Activated gamma-delta T cell (primary cell): Measurements from ENCODE around the gene ZNF561.
"Not testable (repeated sequence)": the region's sequence is repeated elsewhere in the genome, so short reads cannot be mapped to it uniquely, and the experiment has no call there.

Experiments
- DNase-seq: peaks from one replicate; lab custom pipeline; 2025; lab: John Stamatoyannopoulos, UW
- total RNA-seq, 2 donors: gene quantifications; one replicate each; lab custom pipeline; 2026; lab: John Stamatoyannopoulos, UW

Gene ZNF561
- 49.3 to 54.4 reads per million in 2 donors for total RNA-seq

DNA sequence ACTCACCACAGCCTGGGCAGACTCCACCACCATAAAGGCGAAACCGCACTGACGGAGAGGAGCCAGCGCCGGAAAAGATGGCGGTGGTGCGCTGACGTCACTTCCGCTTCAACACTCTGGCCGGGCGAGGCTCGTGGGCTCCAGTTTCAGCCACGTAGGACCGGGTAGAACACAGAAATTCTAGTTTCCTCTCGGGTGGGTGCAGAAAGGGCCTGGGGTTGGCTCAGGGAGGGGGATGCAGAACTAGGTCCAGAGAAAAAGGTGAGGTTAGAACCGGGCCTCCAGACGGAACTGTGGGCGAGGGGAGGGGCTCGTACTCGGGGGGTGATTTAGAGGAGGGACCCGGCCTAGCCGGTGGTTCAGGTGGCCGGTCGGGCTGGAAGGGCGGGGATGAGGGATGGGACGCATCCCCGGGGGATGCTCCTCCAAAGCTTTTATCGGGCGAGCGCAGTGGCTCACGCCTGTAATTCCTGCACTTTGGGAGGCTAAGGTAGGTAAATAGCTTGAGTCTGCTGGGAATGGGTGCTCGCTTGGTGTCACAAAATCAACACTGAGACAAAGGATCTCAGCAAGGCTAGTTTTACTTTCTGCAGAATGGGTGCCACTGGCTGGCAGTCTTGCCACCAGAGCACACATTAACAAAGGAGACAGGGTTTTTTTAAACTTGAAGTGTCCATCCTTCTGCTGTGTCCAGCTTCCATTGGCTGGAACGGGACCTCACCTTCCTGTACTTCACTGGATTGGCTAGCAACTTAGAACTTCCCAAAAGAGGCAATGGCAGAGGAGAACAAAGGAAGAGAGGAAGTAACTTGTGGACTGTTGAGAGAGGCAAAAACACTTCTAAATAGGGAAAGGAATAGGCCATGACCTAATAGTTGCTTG lies at the start of gene ZNF561:
Gene ZNF561, minus strand, starts transcription at position 77 of the 882 bp plus-strand sequence. CDS start 1,776 bp downstream, outside the sequence.
- DNase-seq, result peak; percentile 51

DNA sequence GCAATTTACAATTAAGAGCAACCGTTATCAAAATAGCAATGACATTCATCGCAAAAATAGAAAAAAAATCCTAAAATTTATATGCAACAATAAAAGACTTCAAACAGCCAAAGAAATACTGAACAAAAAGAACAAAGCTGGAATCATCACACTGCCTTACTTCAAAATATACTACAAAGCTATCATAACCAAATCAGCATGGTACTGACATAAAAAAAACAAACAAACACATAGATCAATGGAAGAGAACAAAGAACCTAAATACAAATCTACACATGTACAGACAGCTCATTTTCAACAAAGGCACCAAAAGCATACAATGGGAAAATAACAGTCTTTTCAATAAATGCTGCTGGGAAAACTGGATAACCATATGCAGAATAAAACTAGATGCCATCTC lies 47.5 kb upstream of the ZNF561 start:
- DNase-seq, result no peak

DNA sequence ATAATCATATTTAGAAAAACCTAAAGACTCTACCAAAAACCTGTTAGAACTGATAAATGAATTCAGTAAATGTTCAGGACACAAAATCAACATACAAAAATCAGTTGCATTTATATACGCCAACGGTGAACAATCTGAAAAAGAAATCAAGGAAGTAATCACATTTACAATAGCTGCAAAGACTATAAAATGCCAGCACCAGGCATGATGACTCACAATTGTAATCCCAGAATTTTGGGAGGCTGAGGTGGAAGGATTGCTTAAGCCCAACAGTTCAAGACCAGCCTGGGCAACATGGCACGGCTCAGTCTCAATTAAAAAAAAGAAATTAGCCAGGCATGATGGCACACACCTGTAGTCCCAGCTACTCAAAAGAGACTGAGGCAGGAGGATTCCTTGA lies 46.9 kb upstream of the ZNF561 start:
- no peak for DNase-seq

DNA sequence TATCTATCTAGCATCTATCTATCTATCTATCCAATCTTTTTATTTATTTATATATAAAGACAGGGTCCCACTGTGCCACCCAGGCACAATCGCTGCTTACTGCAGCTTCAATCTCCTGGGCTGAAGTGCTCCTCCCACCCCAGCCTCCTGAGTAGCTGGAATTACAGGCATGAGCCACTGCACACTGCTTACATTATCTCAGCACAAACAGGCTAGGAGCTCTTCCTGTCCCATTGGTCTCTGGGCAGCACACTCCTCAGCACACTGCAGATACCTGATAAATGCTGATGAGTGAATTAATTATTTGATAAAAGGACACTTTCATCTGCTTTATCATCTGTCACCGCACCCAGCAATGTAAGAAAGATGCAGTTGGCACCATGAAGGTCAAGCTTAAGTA lies 37.7 kb upstream of the ZNF561 start:
- DNase-seq, result no peak

DNA sequence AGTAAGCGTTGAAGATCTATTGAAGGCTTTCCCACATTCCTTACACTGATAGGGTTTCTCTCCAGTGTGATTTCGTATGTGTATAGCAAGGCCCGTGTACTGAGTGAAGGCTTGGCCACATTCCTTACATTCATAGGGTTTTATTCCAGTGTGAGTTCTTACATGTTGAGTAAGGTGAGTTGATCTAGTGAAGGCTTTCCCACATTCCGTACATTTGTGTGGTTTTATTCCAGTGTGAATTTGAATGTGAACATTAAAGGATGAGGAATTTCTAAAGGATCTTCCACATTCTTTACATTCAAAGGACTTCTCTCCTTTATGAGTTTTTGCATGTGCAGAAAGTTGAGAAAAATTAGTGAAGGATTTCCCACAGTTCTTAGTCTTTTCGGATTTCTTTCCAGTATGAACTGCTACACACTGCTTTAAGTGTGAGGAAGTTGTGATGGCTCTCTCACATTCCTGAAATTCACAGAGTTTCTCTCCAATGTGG lies 32.1 kb upstream of the ZNF561 start:
- not testable (repeated sequence) for DNase-seq

DNA sequence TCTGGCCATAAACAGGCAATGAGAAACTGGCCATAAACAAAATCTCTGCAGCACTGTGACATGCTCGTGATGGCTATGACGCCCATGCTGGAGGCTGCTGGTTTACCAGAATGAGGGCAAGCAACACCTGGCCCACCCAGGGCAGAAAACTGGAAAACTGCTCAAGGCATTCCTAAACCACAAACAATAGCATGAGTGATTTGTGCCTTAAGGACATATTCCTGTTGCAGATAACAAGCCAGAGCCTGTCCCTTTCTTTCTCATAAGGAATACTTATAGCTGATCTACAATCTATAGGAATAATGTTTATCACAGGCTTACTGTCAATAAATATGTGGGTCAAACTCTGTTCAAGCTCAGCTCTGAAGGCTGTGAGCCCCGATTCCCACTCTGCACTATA lies 30.4 kb upstream of the ZNF561 start:
- not testable (repeated sequence) for DNase-seq

DNA sequence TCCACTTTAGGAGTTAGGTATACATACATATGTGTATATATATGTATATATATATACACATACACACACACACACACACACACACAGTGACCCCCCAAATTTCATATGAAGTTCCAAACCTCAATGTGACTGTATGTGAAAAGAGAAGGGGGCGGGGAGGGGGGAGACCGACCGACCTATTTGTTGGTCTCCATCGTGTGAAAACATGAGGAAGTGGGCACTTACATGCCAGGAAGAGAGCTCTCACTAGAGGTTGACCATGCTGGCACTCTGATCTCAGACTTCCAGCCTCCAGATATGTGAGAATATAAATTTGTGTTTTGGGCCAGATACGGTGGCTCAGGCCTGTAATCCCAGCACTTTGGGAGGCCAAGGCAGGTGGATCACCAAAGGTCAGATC lies 29.3 kb upstream of the ZNF561 start:
- DNase-seq, result no peak

DNA sequence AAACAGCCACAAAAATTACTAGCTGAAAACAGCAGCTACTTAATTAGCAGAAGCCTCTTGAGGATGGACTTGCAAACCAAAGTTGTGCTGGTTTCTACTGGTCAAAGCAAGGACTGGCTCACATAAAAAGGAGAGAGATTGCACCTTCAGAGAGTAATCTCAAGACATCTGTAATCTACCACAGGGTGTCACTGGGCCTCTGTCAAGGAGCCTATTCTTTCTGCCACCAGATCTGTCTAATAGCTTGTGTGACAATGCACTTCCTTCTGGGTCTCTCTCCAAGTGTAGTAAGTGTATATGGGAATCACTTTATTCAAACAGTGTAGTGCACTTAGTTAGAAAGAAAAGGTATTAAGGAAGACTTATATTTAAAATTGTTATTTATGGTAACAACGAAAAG lies 24.4 kb upstream of the ZNF561 start:
- no peak for DNase-seq

DNA sequence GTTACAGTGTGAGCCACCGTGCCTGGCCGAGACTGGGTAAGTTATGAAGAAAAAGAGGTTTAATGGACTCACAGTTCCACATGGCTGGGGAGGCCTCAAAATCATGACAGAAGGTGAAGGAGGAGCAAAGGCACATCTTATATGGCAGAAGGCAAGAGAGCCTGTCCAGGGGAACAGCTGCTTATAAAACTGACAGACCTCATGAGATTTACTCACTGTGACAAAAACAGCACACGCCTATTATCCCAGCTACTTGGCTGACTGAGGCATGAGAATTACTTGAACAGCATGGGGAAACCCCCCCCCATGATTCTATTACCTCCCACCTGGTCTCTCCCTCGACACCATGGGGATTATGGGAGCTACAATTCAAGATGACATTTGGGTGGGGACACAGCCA lies 23.4 kb upstream of the ZNF561 start:
- DNase-seq, result no peak

DNA sequence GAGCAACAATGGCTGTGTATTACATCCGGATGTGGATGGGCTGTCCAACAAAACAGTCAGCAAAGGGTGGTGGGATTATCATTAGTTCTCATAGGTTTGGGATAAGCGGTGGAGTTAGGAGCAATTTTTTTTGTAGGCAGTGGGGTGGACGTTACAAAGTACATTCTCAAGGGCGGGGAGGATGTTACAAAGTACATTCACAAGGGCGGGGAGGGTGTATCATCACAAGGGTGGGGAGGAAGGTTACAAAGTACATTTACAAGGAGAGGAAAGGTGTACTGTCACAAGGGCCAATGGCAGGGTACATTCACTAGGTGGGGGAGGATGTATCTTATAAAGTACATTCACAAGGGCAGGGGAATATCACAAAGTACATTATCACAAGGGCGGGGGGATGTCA lies 20.8 kb upstream of the ZNF561 start:
- no peak for DNase-seq

DNA sequence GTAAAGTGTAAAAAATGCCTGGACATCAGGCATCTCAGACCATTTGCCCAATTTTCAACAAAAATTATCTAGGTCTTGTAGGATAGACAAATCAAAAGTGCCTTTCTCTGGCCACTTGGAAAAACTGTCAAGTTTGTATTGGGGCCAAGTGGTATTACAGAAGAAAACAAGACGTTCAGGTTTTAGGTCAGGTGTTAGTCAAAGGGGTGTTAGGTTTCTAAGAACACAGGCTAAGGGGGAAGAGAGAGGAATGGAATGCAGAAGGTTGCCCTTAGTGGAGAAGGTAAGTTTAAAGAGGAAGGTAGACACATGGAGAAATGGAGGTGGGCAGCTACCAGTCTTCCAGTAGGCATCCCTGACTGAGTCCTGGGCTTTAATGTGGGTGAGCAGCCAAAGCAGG lies 19.9 kb upstream of the ZNF561 start:
- no peak for DNase-seq

DNA sequence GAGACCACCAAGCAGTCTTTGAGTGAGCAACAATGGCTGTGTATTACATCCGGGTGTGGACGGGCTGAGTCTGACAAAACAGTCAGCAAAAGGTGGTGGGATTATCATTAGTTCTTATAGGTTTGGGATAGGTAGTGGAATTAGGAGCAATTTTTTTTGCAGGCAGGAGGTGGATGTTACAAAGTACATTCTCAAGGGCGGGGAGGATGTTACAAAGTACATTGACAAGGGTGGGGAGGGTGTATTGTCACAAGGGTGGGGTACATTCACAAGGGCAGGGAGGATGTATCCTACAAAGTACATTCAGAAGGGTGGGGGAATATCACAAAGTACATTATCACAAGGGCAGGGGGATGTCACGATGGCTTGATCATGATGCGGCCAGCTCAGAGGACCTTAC lies 15.0 kb upstream of the ZNF561 start:
- DNase-seq, result no peak

DNA sequence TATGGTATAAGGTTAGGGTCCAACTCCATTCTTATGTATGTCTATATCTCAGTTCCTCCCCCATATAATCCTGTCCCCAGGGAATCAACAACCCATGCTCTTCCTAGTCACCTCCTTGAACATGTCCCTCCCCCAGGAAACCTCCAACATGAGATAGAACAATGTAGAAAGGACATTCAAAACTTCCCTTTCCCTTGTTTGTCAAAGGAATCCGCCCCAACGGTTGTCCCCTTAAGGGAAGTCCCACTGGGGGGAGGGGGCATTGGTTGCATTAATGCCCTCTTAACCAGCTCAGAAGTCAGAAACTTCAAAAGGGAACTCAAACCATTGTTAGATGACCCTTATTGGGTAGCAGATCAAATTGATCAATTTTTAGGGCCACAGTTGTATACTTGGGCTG lies 6.8 kb upstream of the ZNF561 start:
- no peak for DNase-seq

DNA sequence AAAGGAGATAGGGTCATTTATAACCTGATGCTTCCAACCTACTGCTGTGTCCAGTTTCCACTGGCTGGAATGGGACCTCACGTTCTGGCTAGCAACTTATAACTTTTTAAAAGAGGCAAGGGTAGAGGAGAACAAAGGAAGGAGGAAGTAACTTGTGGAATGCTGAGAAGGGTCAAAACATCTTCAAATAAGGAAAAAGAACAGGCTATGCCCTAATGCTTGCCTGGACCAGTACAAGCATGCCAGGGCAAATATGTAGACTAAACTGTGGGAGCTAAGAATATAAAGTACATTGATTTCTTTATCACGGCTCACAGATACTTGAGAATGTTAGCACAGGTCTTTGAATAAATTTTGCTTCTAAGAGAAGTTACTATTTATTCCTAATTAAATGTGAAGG lies 1.5 kb upstream of the ZNF561 start:
- DNase-seq, result no peak

DNA sequence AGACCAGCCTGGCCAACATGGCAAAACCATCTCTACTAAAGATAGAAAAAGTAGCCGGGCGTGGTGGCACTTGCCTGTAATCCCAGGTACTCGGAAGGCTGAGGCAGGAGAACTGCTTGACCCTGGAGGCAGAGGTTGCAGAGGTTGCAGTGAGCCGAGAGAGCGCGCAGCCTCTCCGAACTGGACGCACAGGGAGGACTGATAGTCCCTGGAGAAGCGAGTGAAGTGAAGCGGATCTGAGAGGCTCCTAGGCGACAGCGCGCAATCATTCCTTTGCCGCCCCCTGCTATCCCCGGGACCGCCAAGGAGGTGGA lies 233 bp downstream of the ZNF561 start:
- no peak for DNase-seq

DNA sequence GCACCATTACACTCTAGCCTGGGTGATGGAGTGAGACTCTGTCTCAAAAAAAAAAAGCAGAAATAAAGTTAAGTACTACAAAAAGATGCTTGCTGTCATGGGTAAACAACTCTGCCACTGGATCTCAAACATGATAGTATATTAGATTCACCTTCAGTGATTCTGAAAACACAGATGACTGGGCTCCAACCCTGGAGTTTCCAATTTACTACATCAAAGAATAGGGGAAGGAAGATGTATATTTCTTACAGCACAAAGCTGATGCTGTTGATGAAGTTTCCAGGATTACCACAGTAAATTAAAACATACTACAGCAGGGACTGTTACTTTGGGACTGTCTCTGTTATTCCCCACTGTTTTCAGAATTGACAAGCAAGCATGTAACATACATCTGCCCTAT lies 5.2 kb downstream of the ZNF561 start:
- DNase-seq, result no peak

DNA sequence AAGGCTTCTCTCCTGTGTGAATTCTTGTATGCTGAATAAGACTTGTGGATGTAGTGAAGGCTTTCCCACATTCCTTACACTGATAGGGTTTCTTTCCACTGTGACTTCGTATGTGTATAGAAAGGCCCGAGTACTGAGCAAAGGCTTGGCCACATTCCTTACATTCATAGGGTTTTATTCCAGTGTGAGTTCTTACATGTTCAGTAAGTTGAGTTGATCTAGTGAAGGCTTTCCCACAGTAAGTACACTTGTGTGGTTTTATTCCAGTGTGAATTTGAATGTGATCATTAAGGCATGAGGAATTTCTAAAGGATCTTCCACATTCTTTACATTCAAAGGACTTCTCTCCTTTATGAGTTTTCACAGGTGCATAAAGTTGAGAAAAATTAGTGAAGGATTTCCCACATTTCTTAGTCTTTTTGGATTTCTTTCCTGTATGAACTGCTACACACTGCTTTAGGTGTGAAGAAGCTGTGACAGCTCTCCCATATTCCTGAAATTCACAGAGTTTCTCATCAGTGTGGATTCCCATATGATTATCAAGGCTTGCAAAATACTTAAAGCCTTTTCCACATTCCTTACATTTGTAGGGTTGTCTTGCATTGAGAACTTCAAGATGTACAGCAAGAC lies 10.4 kb downstream of the ZNF561 start:
- no peak for DNase-seq

DNA sequence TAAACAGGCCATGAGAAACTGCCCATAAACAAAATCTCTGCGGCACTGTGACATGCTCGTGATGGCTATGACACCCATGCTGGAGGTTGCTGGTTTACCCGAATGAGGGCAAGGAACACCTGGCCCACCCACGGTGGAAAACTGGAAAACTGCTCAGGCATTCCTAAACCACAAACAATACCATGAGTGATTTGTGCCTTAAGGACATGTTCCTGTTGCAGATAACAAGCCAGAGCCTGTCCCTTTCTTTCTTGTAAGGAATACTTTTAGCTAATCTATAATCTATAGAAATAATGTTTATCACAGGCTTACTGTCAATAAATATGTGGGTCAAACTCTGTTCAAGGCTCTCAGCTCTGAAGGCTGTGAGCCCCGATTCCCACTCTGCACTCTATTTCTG lies 12.1 kb downstream of the ZNF561 start:
- no peak for DNase-seq

DNA sequence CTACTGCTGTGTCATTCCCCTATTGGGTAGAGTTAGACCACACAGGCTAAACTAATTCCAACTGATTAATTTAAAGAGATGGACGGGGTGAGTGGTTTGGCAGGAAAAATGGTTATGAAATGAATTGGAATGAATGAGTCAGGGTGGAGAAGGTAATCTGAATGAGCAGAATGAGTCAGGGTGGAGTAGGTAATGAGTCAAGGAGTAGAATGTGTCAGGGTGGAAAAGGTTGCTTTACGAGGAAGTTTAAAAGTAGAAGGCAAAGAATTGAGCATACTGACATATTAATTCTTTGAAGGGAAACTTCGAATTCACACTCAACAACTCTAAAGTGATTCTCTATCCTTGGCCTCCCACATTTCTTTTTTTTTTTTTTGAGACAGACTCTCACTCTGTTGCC lies 24.0 kb downstream of the ZNF561 start:
- no peak for DNase-seq

DNA sequence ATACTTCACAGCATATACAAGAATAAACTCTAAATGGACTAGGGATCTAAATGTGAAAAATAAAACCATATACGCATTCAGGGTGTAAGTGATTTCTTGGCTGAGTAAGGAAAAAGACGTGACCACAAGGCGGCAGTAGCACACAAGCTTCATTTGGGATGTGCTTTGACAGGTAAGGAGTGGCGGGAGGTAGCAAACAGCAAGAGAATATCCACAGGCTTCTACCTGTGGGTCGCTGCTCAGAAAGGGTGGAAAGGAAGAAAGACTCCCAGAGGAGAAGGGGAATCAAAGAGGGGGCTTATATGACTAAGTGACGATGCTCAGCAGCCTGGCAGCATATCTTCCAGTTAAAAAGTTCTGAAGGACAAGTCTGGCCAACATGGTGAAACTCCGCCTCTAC lies 34.3 kb downstream of the ZNF561 start:
- DNase-seq, result no peak

DNA sequence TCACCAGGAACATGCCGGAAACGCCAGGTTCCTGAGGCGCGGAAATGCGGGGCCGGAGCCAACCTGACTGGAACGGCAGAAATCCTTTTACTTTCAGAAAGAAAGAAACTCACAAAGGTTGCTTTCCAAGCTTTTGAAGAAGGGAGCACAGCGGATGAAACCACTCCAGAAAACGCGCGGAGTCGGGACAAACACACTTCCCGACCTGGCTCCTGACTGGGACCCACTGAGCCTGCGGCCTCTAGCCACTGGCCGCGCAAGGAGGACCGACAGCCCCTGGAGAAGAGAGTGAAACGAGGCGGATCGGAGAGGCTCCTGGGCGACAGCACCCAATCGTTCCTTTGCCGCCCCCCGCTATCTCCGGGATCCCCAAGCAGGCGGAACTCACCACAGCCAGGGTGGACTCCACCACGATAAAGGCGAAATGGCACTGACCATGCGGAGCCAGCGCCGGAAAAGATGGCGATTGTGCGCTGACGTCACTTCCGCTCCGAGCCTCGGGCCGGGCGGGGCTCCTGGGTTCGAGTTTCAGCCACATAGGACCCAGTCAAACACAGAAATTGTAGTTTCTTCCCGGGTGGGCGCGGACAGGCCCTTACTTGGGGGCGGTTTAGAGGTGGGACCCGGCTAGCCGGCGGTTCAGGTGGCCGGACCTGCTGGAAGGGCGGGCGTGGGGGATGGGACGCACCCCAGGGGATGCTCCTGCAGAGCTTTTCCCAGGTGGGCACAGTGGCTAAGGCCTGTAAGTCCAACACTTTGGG lies 36.8 kb downstream of the ZNF561 start, which contains the start of gene ZNF121:
Gene ZNF121, minus strand, starts transcription at position 432 of the 761 bp plus-strand sequence. CDS start 16,407 bp downstream, outside the sequence.
- DNase-seq, result peak; percentile 53

DNA sequence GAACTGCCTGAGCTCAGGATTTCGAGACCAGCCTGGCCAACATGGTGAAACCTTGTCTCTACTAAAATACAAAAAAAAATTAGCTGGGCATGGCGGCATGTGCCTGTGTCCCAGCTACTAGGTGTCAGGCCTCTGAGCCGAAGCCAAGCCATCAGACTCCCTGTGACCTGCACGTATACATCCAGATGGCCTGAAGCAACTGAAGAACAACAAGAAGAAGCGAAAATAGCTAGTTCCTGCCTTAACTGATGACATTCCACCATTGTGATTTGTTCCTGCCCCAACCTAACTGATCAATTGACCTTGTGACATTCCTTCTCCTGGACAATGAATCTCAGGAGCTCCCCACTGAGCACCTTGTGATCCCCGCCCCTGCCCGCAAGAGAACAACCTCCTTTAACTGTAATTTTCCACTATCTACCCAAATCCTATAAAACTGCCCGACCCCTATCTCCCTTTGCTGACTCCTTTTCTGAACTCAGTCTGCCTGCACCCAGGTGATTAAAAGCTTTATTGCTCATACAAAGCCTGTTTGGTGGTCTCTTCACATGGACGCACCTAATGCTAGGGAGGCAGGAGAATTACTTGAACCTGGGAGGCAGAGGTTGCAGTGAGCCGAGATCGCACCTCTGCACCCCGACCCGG lies 38.8 kb downstream of the ZNF561 start:
- DNase-seq, result not testable (repeated sequence)
